Right lobe of liver (tissue), 6 donors: ENCODE data around the gene BRD3. TPM values are rescaled to one million over a fixed set of nuclear protein-coding genes. Genes with fewer than 3 reads are reported as not detected.

Source experiments
- ATAC-seq, 4 donors: fragments of 200-7000 bp; cut with Tn5 transposase; one replicate each; pipeline ENCODE4 v1.9.1; 2020; ENCODE audit warnings: mild to moderate bottlenecking in 4 of 4, moderate library complexity in 4 of 4
- DNase-seq, 3 donors: peaks; one replicate each; pipeline ENCODE4 v3.0.0-alpha.2; 2020
- H3K27ac ChIP-seq, 3 donors: fragments of 200-600 bp; one replicate each; pipeline ENCODE4 v1.8.0; 2022
- H3K27me3 ChIP-seq, 2 donors: fragments of 200-600 bp; one replicate each; pipeline ENCODE4 v1.8.0; 2022
- H3K36me3 ChIP-seq, 4 donors: fragments of 200-600 bp; sonication (generic) in 1 of 4; one replicate each; pipeline versions ENCODE4 v1.5.1 to v1.8.0; 2017 to 2022; ENCODE audit warnings: control low read depth in 1 of 4
- H3K4me1 ChIP-seq, 4 donors: fragments of 200-600 bp; sonication (generic) in 1 of 4; one replicate each; pipeline versions ENCODE4 v1.5.1 to v1.8.0; 2017 to 2022; ENCODE audit warnings: control low read depth in 1 of 4
- H3K4me3 ChIP-seq, 3 donors: fragments of 200-600 bp; one replicate each; pipeline ENCODE4 v1.8.0; 2022
- H3K9me3 ChIP-seq, 4 donors: fragments of 200-600 bp; sonication (generic) in 1 of 4; one replicate each; pipeline versions ENCODE4 v1.5.1 to v1.8.0; 2017 to 2022; ENCODE audit warnings: control low read depth in 1 of 4
- CTCF ChIP-seq, 4 donors: fragments of 200-600 bp in 3 of 4; fragments of 450-650 bp in 1 of 4; IDR thresholded peaks; one replicate each; pipeline versions ENCODE4 v1.5.1 to v1.8.0; 2016 to 2022; ENCODE audit warnings: antibody characterized with exemption in 4 of 4, mild to moderate bottlenecking in 2 of 4
- POLR2A ChIP-seq: fragments of 450-650 bp; IDR thresholded peaks from one replicate; pipeline ENCODE4 v1.6.1; 2017; ENCODE audit warnings: antibody characterized with exemption, mild to moderate bottlenecking
- WGBS: methylation state at CpG from one replicate; pipeline ENCODE4 v1.1.6; 2018; ENCODE audit warnings: low coverage, low lambda C conversion rate; ENCODE audit not compliant: insufficient coverage; ENCODE audit errors: missing lambda C conversion rate; 5-methylcytosine and 5-hydroxymethylcytosine counted together
- intact Hi-C, 2 donors: fragments of 100-400 bp; cut with DNase I; formaldehyde crosslinking; loops; one replicate each; pipeline versions ENCODE4 v1.11.2 to v1.14.1; 2022
- total RNA-seq, 6 experiments: library from RNA; depleted of rRNA in 2 of 6; stranded (reverse); fragments of >200 nt in 2 of 6; fragmentation: NEBNext Ultra II Directional in 3 of 6; extraction: Animal tissue kit (Norgen Biotek cat#: 25700) in 3 of 6; gene quantifications; one replicate each; pipeline versions ENCODE4 v1.1.0 to v1.2.4, GENCODE V29; 2016 to 2023
- donor health status: DM: no; HTN: yes; CAD: no.
- donor health status: DM: no; HTN: no; CAD: no.
- donor health status: DM: no; HTN: no; CAD: no.
- donor health status: DM: no; HTN: yes; CAD: no.
- donor health status: DM: no; HTN: yes; CAD: no.

BRD3 gene
- total RNA-seq, 6 experiments from 2014 or later = 10.7 to 25.4 (median 21.1) TPM

- intact Hi-C loops = no loop called here
- peak; percentile 61 to 76 (median 68) for ATAC-seq
- Histone ChIP-seq H3K4me3 (no peak overlapping the region), H3K36me3 (peaks cover 0 to 46% (median 18%) of the 10 kb centered on the region in 4 donors), H3K27me3 (no peaks in the 10 kb centered on the region), H3K27ac (peak overlapping the region in 1 of 3 donors; percentile 49), H3K4me1 (peaks cover 0 to 40% (median 10%) of the 10 kb centered on the region in 4 donors), H3K9me3 (no peaks in the 10 kb centered on the region)
- WGBS = 46% methylated on average over 9 of the region's 21 CpGs
- TF ChIP-seq POLR2A (no peak), CTCF (IDR thresholded peaks at IDR 0.05) (no peak)
- peak in 2 of 3 donors; percentile 83 to 86 for DNase-seq
Measured at GRCh38 chr9:134046894-134047681, 20.7 kb downstream of the BRD3 start.

GRCh38 chr9:134045841-134046544, 21.8 kb downstream of the BRD3 start:
- 61% methylated on average over 3 of the region's 26 CpGs for WGBS
- peaks cover 0 to 37% (median 10%) of the 10 kb centered on the region in 4 donors for H3K4me1 ChIP-seq
- H3K27ac ChIP-seq = no peak overlapping the region
- peaks cover 0 to 49% (median 18%) of the 10 kb centered on the region in 4 donors for H3K36me3 ChIP-seq
- TF ChIP-seq POLR2A = no peak
- TF ChIP-seq CTCF (IDR thresholded peaks at IDR 0.05) = no peak
- ATAC-seq (no peak), DNase-seq (no peak)
- H3K4me3 ChIP-seq = no peak overlapping the region
- H3K9me3 ChIP-seq = no peaks in the 10 kb centered on the region
- H3K27me3 ChIP-seq = no peaks in the 10 kb centered on the region
- intact Hi-C loops = no loop called here

GRCh38 chr9:134044944-134045343, 22.9 kb downstream of the BRD3 start:
- Histone ChIP-seq H3K9me3 (no peaks in the 10 kb centered on the region), H3K4me3 (no peak overlapping the region), H3K4me1 (peaks cover 0 to 35% (median 10%) of the 10 kb centered on the region in 4 donors), H3K27ac (no peak overlapping the region), H3K36me3 (peaks cover 0 to 47% (median 19%) of the 10 kb centered on the region in 4 donors), H3K27me3 (no peaks in the 10 kb centered on the region)
- DNase-seq = no peak
- no peak for ATAC-seq
- intact Hi-C loops = no loop called here
- 90% methylated on average over 2 of the region's 12 CpGs for WGBS
- TF ChIP-seq POLR2A = no peak
- no peak for TF ChIP-seq CTCF (IDR thresholded peaks at IDR 0.05)

GRCh38 chr9:134043531-134043988, 24.3 kb downstream of the BRD3 start:
- H3K4me1 ChIP-seq = peaks cover 0 to 24% (median 4%) of the 10 kb centered on the region in 4 donors
- peak overlapping the region in 1 of 3 donors; percentile 27 for H3K27ac ChIP-seq
- no peak overlapping the region for H3K4me3 ChIP-seq
- WGBS = 40% methylated on average over 1 of the region's 11 CpGs
- DNase-seq (no peak), ATAC-seq (peak; percentile 25 to 64 (median 32))
- H3K9me3 ChIP-seq = no peaks in the 10 kb centered on the region
- H3K27me3 ChIP-seq = no peaks in the 10 kb centered on the region
- peaks cover 0 to 56% (median 15%) of the 10 kb centered on the region in 4 donors for H3K36me3 ChIP-seq
- intact Hi-C loops = no loop called here
- no peak for TF ChIP-seq CTCF (IDR thresholded peaks at IDR 0.05)
- no peak for TF ChIP-seq POLR2A
